ENCODE data around the gene FITM2.

Gene FITM2

GRCh38 chr20:44274303-44275017 is 36.5 kb downstream of the FITM2 start:
- no peak for FAIRE-seq

- no peak for FAIRE-seq
Observed at GRCh38 chr20:44273231-44274215, 37.5 kb downstream of the FITM2 start.

GRCh38 chr20:44271915-44272663 is 38.9 kb downstream of the FITM2 start:
- no peak for FAIRE-seq

GRCh38 chr20:44268802-44269201 is 42.2 kb downstream of the FITM2 start:
- no peak for FAIRE-seq

- no peak for FAIRE-seq
Observed at GRCh38 chr20:44264287-44264686, 46.7 kb downstream of the FITM2 start.

GRCh38 chr20:44258226-44258890 is 52.6 kb downstream of the FITM2 start:
- no peak for FAIRE-seq

DNA sequence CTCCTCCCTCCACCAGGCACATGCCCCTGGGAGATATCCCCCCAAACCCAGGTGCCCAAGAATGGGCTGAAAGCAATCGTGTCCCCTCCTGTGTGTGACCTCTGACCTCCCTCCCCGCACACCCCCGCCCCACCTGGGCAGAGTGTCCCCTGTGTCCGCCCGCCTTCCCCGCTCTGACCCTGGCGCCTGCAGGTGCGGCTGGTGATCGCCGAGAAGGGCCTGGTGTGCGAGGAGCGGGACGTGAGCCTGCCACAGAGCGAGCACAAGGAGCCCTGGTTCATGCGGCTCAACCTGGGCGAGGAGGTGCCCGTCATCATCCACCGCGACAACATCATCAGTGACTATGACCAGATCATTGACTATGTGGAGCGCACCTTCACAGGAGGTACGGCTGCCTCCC is 54.0 kb downstream of the FITM2 start:
- FAIRE-seq = no peak

- no peak for FAIRE-seq
Observed at GRCh38 chr20:44255942-44256341, 55.1 kb downstream of the FITM2 start.

GRCh38 chr20:44254073-44254472 is 56.9 kb downstream of the FITM2 start:
- no peak for FAIRE-seq

- FAIRE-seq = no peak
Observed at GRCh38 chr20:44253528-44253927, 57.5 kb downstream of the FITM2 start.

Data from A204.1 (cell line).